GM21825 (cell line): ENCODE measurements around the gene TMPRSS13.
A peak's percentile ranks its signal among the peaks of the same experiment; 100 is the strongest.
"Not testable (repeated sequence)": the region's sequence is repeated elsewhere in the genome, so short reads cannot be mapped to it uniquely, and the experiment has no call there.

ENCODE experiments used
- ATAC-seq: cut with Tn5 transposase; IDR thresholded peaks from one replicate; pipeline ENCODE4 v1.9.1; 2021; ENCODE audit warnings: mild to moderate bottlenecking, moderate library complexity; ENCODE audit not compliant: unreplicated experiment

TMPRSS13 gene

GRCh38 chr11:117950993-117951961 is 22.1 kb upstream of the TMPRSS13 start:
- ATAC-seq: no peak

GRCh38 chr11:117950301-117950700 is 21.1 kb upstream of the TMPRSS13 start:
- no peak for ATAC-seq

- no peak for ATAC-seq
Observed at GRCh38 chr11:117949062-117949461, 19.9 kb upstream of the TMPRSS13 start.

GRCh38 chr11:117948466-117948865 is 19.3 kb upstream of the TMPRSS13 start:
- ATAC-seq: not testable (repeated sequence)

- not testable (repeated sequence) for ATAC-seq
Observed at GRCh38 chr11:117947751-117948150, 18.5 kb upstream of the TMPRSS13 start.

- ATAC-seq: no peak
Observed at GRCh38 chr11:117946842-117947526, 17.8 kb upstream of the TMPRSS13 start.

- no peak for ATAC-seq
Observed at GRCh38 chr11:117946156-117946841, 17.1 kb upstream of the TMPRSS13 start.

- ATAC-seq: no peak
Observed at GRCh38 chr11:117945047-117945810, 16.0 kb upstream of the TMPRSS13 start.

- peak; percentile 40 for ATAC-seq
Observed at GRCh38 chr11:117944554-117944953, 15.4 kb upstream of the TMPRSS13 start.

- ATAC-seq: no peak
Observed at GRCh38 chr11:117941976-117942654, 12.9 kb upstream of the TMPRSS13 start.

GRCh38 chr11:117941163-117941707 is 12.0 kb upstream of the TMPRSS13 start:
- no peak for ATAC-seq

GRCh38 chr11:117940736-117941135 is 11.5 kb upstream of the TMPRSS13 start:
- no peak for ATAC-seq

- no peak for ATAC-seq
Observed at GRCh38 chr11:117936973-117937372, 7.8 kb upstream of the TMPRSS13 start.

GRCh38 chr11:117934526-117935307 is 5.5 kb upstream of the TMPRSS13 start:
- ATAC-seq: no peak

GRCh38 chr11:117933930-117934329 is 4.7 kb upstream of the TMPRSS13 start:
- ATAC-seq: no peak

- ATAC-seq: no peak
Observed at GRCh38 chr11:117933475-117933874, 4.3 kb upstream of the TMPRSS13 start.

GRCh38 chr11:117932947-117933346 is 3.7 kb upstream of the TMPRSS13 start:
- no peak for ATAC-seq

- no peak for ATAC-seq
Observed at GRCh38 chr11:117932426-117932825, 3.2 kb upstream of the TMPRSS13 start.

- ATAC-seq: peak; percentile 50
Observed at GRCh38 chr11:117931971-117932370, 2.8 kb upstream of the TMPRSS13 start.
